Keratinocyte (primary cell): ENCODE data around the gene ARRDC1.

Source experiments
- CTCF ChIP-seq, 3 experiments: IDR thresholded peaks in 1 of 3; conservative IDR thresholded peaks in 1 of 3; optimal IDR thresholded peaks in 1 of 3; 2 replicates in 2 of 3; 3 replicates in 1 of 3; pipeline versions ENCODE3 to v1.5.1; 2011; ENCODE audit warnings: low read length in 3 of 3, mild to moderate bottlenecking in 3 of 3, moderate library complexity in 2 of 3, control low read depth in 1 of 3, inconsistent platforms in 1 of 3; ENCODE audit not compliant: insufficient read depth in 2 of 3; ENCODE audit errors: extremely low read depth in 1 of 3
- EZH2 ChIP-seq: IDR thresholded peaks from one replicate; pipeline ENCODE4 v1.6.1; 2012; ENCODE audit warnings: inconsistent platforms, mild to moderate bottlenecking, low read length, moderate library complexity

DNA sequence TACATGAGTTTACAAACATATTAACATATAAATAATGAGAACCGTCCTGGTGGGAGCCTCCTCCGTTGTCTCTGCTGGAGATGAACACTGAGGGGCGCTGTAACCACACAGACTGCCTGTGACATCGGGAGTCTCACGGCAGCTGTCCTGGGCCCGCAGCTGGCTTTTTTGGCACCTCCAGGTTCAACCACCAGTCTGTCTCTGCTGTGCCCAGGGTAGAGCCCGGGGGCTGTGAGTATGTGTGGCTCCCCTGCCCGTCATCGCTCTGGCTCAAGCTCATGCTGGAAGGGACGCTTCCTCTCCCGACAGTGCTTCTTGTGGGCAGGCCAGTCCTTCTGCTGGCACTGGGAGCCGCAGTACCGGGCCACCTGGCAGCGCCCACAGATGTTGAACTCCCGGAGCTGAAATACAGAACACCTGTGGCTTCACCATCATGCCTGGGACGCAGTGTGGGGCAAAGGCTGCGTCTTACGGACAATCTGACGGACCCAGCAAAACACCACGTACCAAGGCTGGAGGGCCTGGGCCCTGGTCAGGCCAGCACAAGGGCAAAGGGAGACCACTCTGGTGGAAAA, 23.1 kb upstream of the ARRDC1 start:
- TF ChIP-seq CTCF (optimal IDR thresholded peaks at IDR 0.05 in 1 of 3, IDR thresholded peaks at IDR 0.05 in 1 of 3, conservative IDR thresholded peaks at IDR 0.05 in 1 of 3; ENCODE audit: extremely low read depth in 1 of 3, insufficient read depth in 2 of 3, low read length in 3 of 3): peak; percentile 18 to 54 (median 36)
- no peak for TF ChIP-seq EZH2
